Omental fat pad (tissue), 4 donors: ENCODE results near the gene YOD1. TPM values are rescaled to one million over a fixed set of nuclear protein-coding genes. Genes with fewer than 3 reads are reported as not detected.

Experiments
- ATAC-seq: fragments of 150-250 bp; one replicate; pipeline ENCODE4 v1.9.1; 2016; ENCODE audit warnings: mild to moderate bottlenecking, moderate library complexity; ENCODE audit not compliant: low FRiP score
- DNase-seq: peaks from one replicate; pipeline ENCODE4 v3.0.0-alpha.2; 2019; ENCODE audit warnings: low spot score
- total RNA-seq, 4 donors: library from RNA; depleted of rRNA; stranded (reverse); fragments of >200 nt; gene quantifications; one replicate each; pipeline ENCODE4 v1.1.0, GENCODE V29; 2016
- TF ChIP-seq, protein P1 (sequence below), 3 donors: fragments of 450-650 bp; IDR thresholded peaks; one replicate each; pipeline ENCODE4 v1.5.1; 2016 to 2017; ENCODE audit warnings: antibody characterized with exemption in 3 of 3, mild to moderate bottlenecking in 3 of 3, moderate library complexity in 2 of 3

The YOD1 gene
- total RNA-seq, 4 donors from 2014 or later: 6.1 to 11.7 (median 7.9) TPM

DNA sequence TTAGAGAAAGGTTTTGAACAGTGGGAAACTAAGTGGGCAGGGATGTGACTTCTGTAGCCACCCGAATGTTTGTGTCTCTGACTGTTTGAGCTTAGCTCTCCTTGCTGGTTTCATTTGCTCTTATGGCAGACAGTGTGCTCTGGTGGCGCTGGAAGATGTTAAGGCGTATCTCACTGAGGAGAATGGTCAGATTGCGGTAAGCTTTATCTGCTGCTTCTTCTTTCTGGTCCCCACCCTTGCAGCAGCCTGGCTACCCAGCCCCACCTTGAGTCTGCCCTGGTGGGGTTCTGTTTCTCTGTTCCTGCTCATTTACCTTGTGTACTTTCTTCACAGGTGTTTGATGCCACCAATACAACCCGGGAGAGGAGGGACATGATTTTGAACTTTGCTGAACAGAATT is 12.0 kb upstream of the YOD1 start:
- TF ChIP-seq, protein P1, sequence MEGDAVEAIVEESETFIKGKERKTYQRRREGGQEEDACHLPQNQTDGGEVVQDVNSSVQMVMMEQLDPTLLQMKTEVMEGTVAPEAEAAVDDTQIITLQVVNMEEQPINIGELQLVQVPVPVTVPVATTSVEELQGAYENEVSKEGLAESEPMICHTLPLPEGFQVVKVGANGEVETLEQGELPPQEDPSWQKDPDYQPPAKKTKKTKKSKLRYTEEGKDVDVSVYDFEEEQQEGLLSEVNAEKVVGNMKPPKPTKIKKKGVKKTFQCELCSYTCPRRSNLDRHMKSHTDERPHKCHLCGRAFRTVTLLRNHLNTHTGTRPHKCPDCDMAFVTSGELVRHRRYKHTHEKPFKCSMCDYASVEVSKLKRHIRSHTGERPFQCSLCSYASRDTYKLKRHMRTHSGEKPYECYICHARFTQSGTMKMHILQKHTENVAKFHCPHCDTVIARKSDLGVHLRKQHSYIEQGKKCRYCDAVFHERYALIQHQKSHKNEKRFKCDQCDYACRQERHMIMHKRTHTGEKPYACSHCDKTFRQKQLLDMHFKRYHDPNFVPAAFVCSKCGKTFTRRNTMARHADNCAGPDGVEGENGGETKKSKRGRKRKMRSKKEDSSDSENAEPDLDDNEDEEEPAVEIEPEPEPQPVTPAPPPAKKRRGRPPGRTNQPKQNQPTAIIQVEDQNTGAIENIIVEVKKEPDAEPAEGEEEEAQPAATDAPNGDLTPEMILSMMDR (IDR thresholded peaks at IDR 0.05): no peak
- ATAC-seq: no peak
- DNase-seq: no peak

DNA sequence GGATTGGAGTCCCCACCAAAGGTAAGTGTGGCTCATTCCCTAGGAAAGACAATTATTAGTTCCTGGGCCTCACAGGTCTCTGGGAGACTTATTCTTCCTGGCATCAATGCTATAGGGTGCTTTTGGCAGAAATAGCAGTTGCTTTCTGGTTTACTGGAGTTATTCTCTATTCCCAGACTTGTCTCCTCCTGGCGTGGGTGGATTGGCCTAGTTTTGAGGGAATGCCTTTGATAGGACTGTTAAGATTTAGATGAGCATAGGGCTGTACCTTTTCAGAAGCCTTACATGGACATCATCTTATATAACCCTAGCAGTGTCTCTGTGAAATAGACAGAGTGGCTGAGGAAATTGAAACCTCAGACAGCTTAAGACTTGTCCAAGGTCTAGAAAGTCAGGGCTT is 11.1 kb upstream of the YOD1 start:
- DNase-seq: no peak
- ATAC-seq: no peak
- TF ChIP-seq, protein P1 (IDR thresholded peaks at IDR 0.05): no peak

DNA sequence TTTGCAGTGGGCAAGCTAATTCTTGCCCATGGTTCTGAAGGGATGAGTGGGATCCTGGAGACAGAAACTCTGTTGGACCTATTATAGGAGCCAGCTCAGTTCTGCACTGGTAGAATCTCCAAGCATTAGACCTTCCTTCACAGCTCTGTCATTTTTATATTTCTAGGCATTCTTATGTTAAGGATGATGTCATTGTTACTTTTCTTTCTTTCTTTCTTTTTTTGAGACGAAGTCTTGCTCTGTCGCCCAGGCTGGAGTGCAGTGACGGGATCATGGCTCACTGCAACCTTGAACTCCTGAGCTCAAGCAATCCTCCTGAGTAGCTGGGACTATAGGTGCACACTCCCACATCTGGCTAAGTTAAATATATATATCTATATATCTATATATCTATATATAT is 9.6 kb upstream of the YOD1 start:
- TF ChIP-seq, protein P1 (IDR thresholded peaks at IDR 0.05): no peak
- no peak for ATAC-seq
- no peak for DNase-seq

DNA sequence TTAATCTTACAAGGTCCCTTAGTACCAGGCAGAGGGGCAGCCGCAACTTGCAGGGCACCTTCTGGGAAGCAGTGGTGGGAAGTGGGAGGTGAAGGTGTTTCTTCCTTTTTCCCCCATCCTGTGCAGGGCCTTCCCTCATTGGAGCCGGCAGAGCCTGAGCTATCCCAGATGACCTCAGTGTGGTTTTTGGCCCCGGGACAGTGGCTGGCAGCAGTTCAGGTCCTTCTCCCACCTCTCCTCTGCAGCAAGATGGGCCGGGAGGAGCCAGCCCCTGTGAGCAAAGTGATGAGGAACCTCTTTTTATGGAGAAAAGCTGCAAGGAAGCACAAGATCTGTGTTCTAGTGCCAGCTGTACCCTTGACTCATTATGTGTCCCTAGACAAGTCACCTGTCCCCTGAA is 8.9 kb upstream of the YOD1 start:
- ATAC-seq: no peak
- TF ChIP-seq, protein P1 (IDR thresholded peaks at IDR 0.05): no peak
- no peak for DNase-seq

DNA sequence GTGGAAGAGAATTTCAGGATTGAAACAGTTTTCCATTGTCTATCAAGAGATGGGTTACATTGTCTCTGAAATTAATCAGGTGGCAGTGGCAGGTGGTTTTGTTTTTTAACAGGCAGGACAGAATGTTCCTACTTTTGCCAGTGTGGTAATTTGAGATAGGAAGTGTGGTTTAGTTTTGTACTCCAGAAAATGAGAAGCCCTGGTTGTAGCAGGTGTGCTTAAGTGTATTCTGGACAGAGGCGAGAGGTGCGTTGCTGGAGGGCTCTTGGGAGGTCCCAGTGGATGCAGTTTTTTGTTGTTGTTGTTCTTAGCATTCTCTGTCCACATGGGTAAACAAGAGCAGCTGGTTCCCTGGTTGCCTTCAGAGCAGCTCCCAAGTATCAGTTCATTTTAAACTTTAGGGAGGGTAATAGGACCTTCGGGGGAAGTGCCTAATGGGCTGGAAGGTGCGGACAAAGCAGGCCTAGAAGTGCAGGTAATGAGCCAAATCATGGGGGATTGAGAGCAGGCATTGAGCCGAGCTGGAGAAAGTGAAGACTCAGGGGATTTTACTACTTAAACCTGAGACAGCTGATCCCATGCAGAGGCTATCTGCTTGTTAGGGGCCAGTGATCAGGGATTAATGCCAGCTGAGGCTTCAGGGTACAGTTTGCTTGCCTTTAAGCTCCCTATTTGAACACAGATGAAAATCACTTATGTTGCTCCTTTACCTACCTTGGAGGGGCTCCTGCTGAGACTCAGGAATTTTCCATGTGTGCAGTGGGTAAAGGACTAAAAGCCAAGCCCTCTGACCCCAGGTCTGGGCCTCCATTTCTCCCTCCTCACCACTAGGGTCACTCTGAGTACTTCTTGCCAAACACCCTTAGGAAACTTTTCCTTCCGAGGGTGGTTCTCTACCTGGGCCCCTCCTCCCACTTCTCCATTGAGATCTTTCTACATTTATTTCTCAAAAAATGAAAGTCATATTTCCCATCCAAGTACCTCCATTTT is 8.2 kb upstream of the YOD1 start:
- peak; percentile 25 for ATAC-seq
- DNase-seq: no peak
- TF ChIP-seq, protein P1 (IDR thresholded peaks at IDR 0.05): no peak

DNA sequence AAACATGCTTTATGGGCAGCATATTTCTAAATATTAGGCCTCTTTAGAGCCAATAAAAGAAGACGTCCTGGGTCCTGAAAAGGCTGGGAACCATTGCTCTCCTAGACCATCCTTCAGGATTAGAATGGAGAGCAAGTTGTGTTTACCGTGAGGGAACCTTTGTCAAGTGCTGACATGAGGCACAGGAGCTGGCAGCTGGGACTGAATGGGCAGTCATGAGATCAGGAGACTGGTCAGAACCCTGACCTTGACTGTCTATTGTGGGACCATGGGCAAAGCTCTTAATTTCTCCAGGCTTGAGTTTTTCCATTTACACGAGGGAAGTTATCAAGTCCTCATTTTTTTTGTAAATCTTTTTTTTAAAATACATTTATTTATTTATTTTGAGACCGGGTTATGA is 7.2 kb upstream of the YOD1 start:
- ATAC-seq (no peak), DNase-seq (no peak)
- TF ChIP-seq, protein P1 (IDR thresholded peaks at IDR 0.05): no peak

DNA sequence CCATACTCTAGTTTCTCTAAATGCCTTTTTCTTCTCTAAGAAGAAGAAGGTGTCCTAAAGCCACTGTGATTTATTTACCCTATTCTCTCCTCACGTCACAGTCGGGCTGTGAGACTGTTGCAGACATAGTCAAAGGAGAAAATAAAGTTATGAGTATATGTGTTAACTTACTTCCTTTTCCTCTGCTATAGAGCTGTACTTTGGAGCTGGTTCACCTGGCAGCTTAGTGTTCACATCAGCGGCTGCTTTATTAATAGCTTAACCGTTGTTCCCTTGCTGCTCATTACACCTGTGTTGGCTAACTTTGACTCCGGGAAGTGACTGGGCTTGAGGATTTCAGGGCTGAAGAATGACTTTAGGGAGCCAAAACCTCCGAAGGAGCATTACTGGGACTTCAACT is 5.7 kb upstream of the YOD1 start:
- DNase-seq: no peak
- TF ChIP-seq, protein P1 (IDR thresholded peaks at IDR 0.05): no peak
- ATAC-seq: no peak
